ENCODE measurements around the gene UBE2F. TPM values are rescaled to one million over a fixed set of nuclear protein-coding genes. Genes with fewer than 3 reads are reported as not detected.

Gene UBE2F
- total RNA-seq, 2 donors from 2014 or later = 67.7 to 69.9 TPM

GRCh38 chr2:237951878-237952277, 14.9 kb upstream of the UBE2F start:
- WGBS, 2 donors = 78 to 82% methylated on average over 3 of the region's 3 CpGs
- intact Hi-C loops (cut with DNase I) = no loop called here
- peaks cover 9% of the 10 kb centered on the region for H3K4me1 ChIP-seq

GRCh38 chr2:237952851-237953250, 14.0 kb upstream of the UBE2F start:
- 69 to 71% methylated on average over 2 of the region's 2 CpGs for WGBS, 2 donors
- Histone ChIP-seq H3K4me1 (peaks cover 9% of the 10 kb centered on the region), H3K4me3 (no peak overlapping the region), H3K9me3 (no peaks in the 10 kb centered on the region), H3K27me3 (no peaks in the 10 kb centered on the region), H3K36me3 (replicated peaks in 1 of 2; ENCODE audit: insufficient read depth in 1 of 2, low read depth in 2 of 2) (no peaks in the 10 kb centered on the region), H3K27ac (no peak overlapping the region)
- DNase-seq (no peak), ATAC-seq (no peak)
- intact Hi-C loops (cut with DNase I) = no loop called here
- TF ChIP-seq POLR2A (IDR thresholded peaks at IDR 0.05) (no peak), CTCF (IDR thresholded peaks at IDR 0.05) (no peak)

More at GRCh38 chr2:237951878-237952277, 14.9 kb upstream of the UBE2F start:
- TF ChIP-seq CTCF (IDR thresholded peaks at IDR 0.05) (no peak), POLR2A (IDR thresholded peaks at IDR 0.05) (no peak)
- Histone ChIP-seq H3K27me3 (no peaks in the 10 kb centered on the region), H3K4me3 (no peak overlapping the region), H3K27ac (no peak overlapping the region), H3K9me3 (no peaks in the 10 kb centered on the region), H3K36me3 (replicated peaks in 1 of 2; ENCODE audit: insufficient read depth in 1 of 2, low read depth in 2 of 2) (no peaks in the 10 kb centered on the region)
- ATAC-seq (no peak), DNase-seq (no peak)

- no peaks in the 10 kb centered on the region for H3K9me3 ChIP-seq
- ATAC-seq = no peak
- no peak overlapping the region for H3K4me3 ChIP-seq
- H3K27me3 ChIP-seq = no peaks in the 10 kb centered on the region
- TF ChIP-seq CTCF (IDR thresholded peaks at IDR 0.05) (no peak), POLR2A (IDR thresholded peaks at IDR 0.05) (no peak)
- peaks cover 22% of the 10 kb centered on the region for H3K4me1 ChIP-seq
- peak in 1 of 4 donors; percentile 15 for DNase-seq
- WGBS, 2 donors = 8 to 41% methylated on average over 3 to 45 of the region's 64 CpGs
- intact Hi-C loops (cut with DNase I) = no loop called here
- H3K36me3 ChIP-seq (replicated peaks in 1 of 2; ENCODE audit: insufficient read depth in 1 of 2, low read depth in 2 of 2) = no peaks in the 10 kb centered on the region
- H3K27ac ChIP-seq = no peak overlapping the region
Measured at GRCh38 chr2:237955640-237956401, 11.0 kb upstream of the UBE2F start.

GRCh38 chr2:237956402-237956736, 10.4 kb upstream of the UBE2F start:
- intact Hi-C loops (cut with DNase I) = no loop called here
- no peak overlapping the region for H3K27ac ChIP-seq
- H3K4me3 ChIP-seq = no peak overlapping the region
- H3K9me3 ChIP-seq = no peaks in the 10 kb centered on the region
- peaks cover 28% of the 10 kb centered on the region for H3K4me1 ChIP-seq
- no peaks in the 10 kb centered on the region for H3K36me3 ChIP-seq (replicated peaks in 1 of 2; ENCODE audit: insufficient read depth in 1 of 2, low read depth in 2 of 2)
- ATAC-seq (no peak), DNase-seq (no peak)
- TF ChIP-seq POLR2A (IDR thresholded peaks at IDR 0.05) (no peak), CTCF (IDR thresholded peaks at IDR 0.05) (no peak)
- H3K27me3 ChIP-seq = no peaks in the 10 kb centered on the region
- 40% methylated on average over 23 of the region's 23 CpGs; no CpG with 5 or more reads in 1 of the 2 donors for WGBS, 2 donors

- Histone ChIP-seq H3K4me3 (no peak overlapping the region), H3K36me3 (replicated peaks in 1 of 2; ENCODE audit: insufficient read depth in 1 of 2, low read depth in 2 of 2) (no peaks in the 10 kb centered on the region), H3K27me3 (no peaks in the 10 kb centered on the region), H3K27ac (peak overlapping the region; percentile 80 to 90 (median 89)), H3K4me1 (peaks cover 57% of the 10 kb centered on the region), H3K9me3 (peaks cover 0 to 10% (median 0%) of the 10 kb centered on the region in 3 donors)
- TF ChIP-seq POLR2A (IDR thresholded peaks at IDR 0.05) = peak in 1 of 3 donors; percentile 26
- no peak for TF ChIP-seq CTCF (IDR thresholded peaks at IDR 0.05)
- intact Hi-C loops (cut with DNase I) = no loop called here
- peak; percentile 86 for ATAC-seq
- 26 to 30% methylated on average over 5 of the region's 5 CpGs for WGBS, 2 donors
- peak; percentile 89 to 96 (median 94) for DNase-seq
Measured at GRCh38 chr2:237961637-237962036, 5.2 kb upstream of the UBE2F start.
